Muscle of leg (tissue), 11 donors: ENCODE data around the gene RBMS1. TPM values are rescaled to one million over a fixed set of nuclear protein-coding genes. Genes with fewer than 3 reads are reported as not detected.

ENCODE experiments used
- DNase-seq: peaks from one replicate; pipeline ENCODE4 v3.0.0; 2013
- H3K27ac ChIP-seq: one replicate; pipeline ENCODE4 v1.5.1; 2013; ENCODE audit warnings: mild to moderate bottlenecking, low read length, control low read depth
- H3K27me3 ChIP-seq: one replicate; pipeline ENCODE4 v1.6.1; 2013; ENCODE audit warnings: low read length; ENCODE audit not compliant: control insufficient read depth, insufficient read depth
- H3K36me3 ChIP-seq: one replicate; pipeline ENCODE4 v1.6.1; 2013; ENCODE audit warnings: low read length; ENCODE audit not compliant: control insufficient read depth, insufficient read depth
- H3K4me1 ChIP-seq: one replicate; pipeline ENCODE4 v1.6.1; 2013; ENCODE audit warnings: low read length; ENCODE audit not compliant: control insufficient read depth, insufficient read depth
- H3K4me3 ChIP-seq: one replicate; pipeline ENCODE4 v1.5.1; 2013; ENCODE audit warnings: low read length, control low read depth
- H3K9me3 ChIP-seq: replicated peaks from 2 replicates; pipeline ENCODE4 v1.6.1; 2013; ENCODE audit warnings: low read depth, low read length; ENCODE audit not compliant: control insufficient read depth
- WGBS: methylation state at CpG from one replicate; pipeline ENCODE4 v1.1.5; 2013; ENCODE audit warnings: missing lambda C conversion rate; ENCODE audit not compliant: insufficient coverage; 5-methylcytosine and 5-hydroxymethylcytosine counted together
- polyA plus RNA-seq, 8 donors: library from polyadenylated mRNA; unstranded; fragments of 120-200 nt; gene quantifications; one replicate each; pipeline versions ENCODE4 v1.2.1 to v1.2.3, GENCODE V29; 2013; ENCODE audit warnings: inconsistent platforms in 1 of 8, low replicate concordance in 1 of 8; ENCODE audit not compliant: insufficient read length in 8 of 8, insufficient read depth in 1 of 8
- total RNA-seq: library from RNA; stranded (reverse); fragments of 120-200 nt; gene quantifications from one replicate; pipeline ENCODE4 v1.2.4, GENCODE V29; 2013

The RBMS1 gene
- total and polyA plus RNA-seq, 9 donors = 41.4 to 71.7 (median 56.6) TPM

GRCh38 chr2:160406591-160407392 lies 86.8 kb downstream of the RBMS1 start:
- Histone ChIP-seq H3K4me3 (peak overlapping the region; percentile 71), H3K9me3 (no peaks in the 10 kb centered on the region), H3K4me1 (peaks cover 23% of the 10 kb centered on the region), H3K27me3 (no peaks in the 10 kb centered on the region), H3K27ac (peak overlapping the region; percentile 85), H3K36me3 (no peaks in the 10 kb centered on the region)
- 0% methylated on average over 36 of the region's 39 CpGs for WGBS
- peak; percentile 92 for DNase-seq

- Histone ChIP-seq H3K27me3 (no peaks in the 10 kb centered on the region), H3K36me3 (no peaks in the 10 kb centered on the region), H3K27ac (peak overlapping the region; percentile 8), H3K4me1 (peaks cover 17% of the 10 kb centered on the region), H3K4me3 (peak overlapping the region; percentile 71), H3K9me3 (no peaks in the 10 kb centered on the region)
- no peak for DNase-seq
- WGBS = no CpG with 5 or more reads among the region's 8 CpGs
Observed at GRCh38 chr2:160405077-160405867, 88.3 kb downstream of the RBMS1 start.

- Histone ChIP-seq H3K9me3 (no peaks in the 10 kb centered on the region), H3K27ac (no peak overlapping the region), H3K4me1 (peaks cover 18% of the 10 kb centered on the region), H3K4me3 (no peak overlapping the region), H3K36me3 (no peaks in the 10 kb centered on the region), H3K27me3 (no peaks in the 10 kb centered on the region)
- DNase-seq = peak; percentile 56
- 71% methylated on average over 1 of the region's 5 CpGs for WGBS
Observed at GRCh38 chr2:160402997-160403979, 90.3 kb downstream of the RBMS1 start.

- no peak overlapping the region for H3K27ac ChIP-seq
- peaks cover 19% of the 10 kb centered on the region for H3K4me1 ChIP-seq
- no CpG with 5 or more reads among the region's 1 CpG for WGBS
Observed at GRCh38 chr2:160402501-160402900, 91.1 kb downstream of the RBMS1 start.

GRCh38 chr2:160401895-160402294 lies 91.7 kb downstream of the RBMS1 start:
- WGBS = 65% methylated on average over 2 of the region's 4 CpGs
- DNase-seq = no peak
- H3K4me1 ChIP-seq = peaks cover 20% of the 10 kb centered on the region
- H3K9me3 ChIP-seq = no peaks in the 10 kb centered on the region
- no peak overlapping the region for H3K4me3 ChIP-seq
- H3K27ac ChIP-seq = no peak overlapping the region
- no peaks in the 10 kb centered on the region for H3K27me3 ChIP-seq
- H3K36me3 ChIP-seq = no peaks in the 10 kb centered on the region

More at GRCh38 chr2:160402501-160402900, 91.1 kb downstream of the RBMS1 start:
- Histone ChIP-seq H3K4me3 (no peak overlapping the region), H3K36me3 (no peaks in the 10 kb centered on the region), H3K27me3 (no peaks in the 10 kb centered on the region), H3K9me3 (no peaks in the 10 kb centered on the region)
- peak; percentile 89 for DNase-seq

GRCh38 chr2:160399880-160400279 lies 93.7 kb downstream of the RBMS1 start:
- no peaks in the 10 kb centered on the region for H3K9me3 ChIP-seq
- no peak overlapping the region for H3K27ac ChIP-seq
- H3K27me3 ChIP-seq = no peaks in the 10 kb centered on the region
- peaks cover 12% of the 10 kb centered on the region for H3K4me1 ChIP-seq
- H3K36me3 ChIP-seq = no peaks in the 10 kb centered on the region
- DNase-seq = no peak
- no peak overlapping the region for H3K4me3 ChIP-seq
- no CpG with 5 or more reads among the region's 1 CpG for WGBS

- DNase-seq = no peak
- peak overlapping the region; percentile 10 for H3K27ac ChIP-seq
- 20% methylated on average over 2 of the region's 2 CpGs for WGBS
Observed at GRCh38 chr2:160397530-160397865, 96.1 kb downstream of the RBMS1 start.

GRCh38 chr2:160394153-160394552 lies 99.5 kb downstream of the RBMS1 start:
- H3K4me3 ChIP-seq = no peak overlapping the region
- no peaks in the 10 kb centered on the region for H3K9me3 ChIP-seq
- no peaks in the 10 kb centered on the region for H3K27me3 ChIP-seq
- no peak overlapping the region for H3K27ac ChIP-seq
- WGBS = no CpG with 5 or more reads among the region's 1 CpG
- H3K36me3 ChIP-seq = no peaks in the 10 kb centered on the region
- H3K4me1 ChIP-seq = peaks cover 6% of the 10 kb centered on the region
- no peak for DNase-seq

More at GRCh38 chr2:160397530-160397865, 96.1 kb downstream of the RBMS1 start:
- Histone ChIP-seq H3K9me3 (no peaks in the 10 kb centered on the region), H3K4me3 (no peak overlapping the region), H3K27me3 (no peaks in the 10 kb centered on the region), H3K4me1 (peaks cover 9% of the 10 kb centered on the region), H3K36me3 (no peaks in the 10 kb centered on the region)

- Histone ChIP-seq H3K9me3 (no peaks in the 10 kb centered on the region), H3K27me3 (no peaks in the 10 kb centered on the region), H3K4me1 (peaks cover 20% of the 10 kb centered on the region), H3K4me3 (no peak overlapping the region), H3K36me3 (no peaks in the 10 kb centered on the region), H3K27ac (no peak overlapping the region)
- WGBS = no CpG with 5 or more reads among the region's 3 CpGs
- no peak for DNase-seq
Observed at GRCh38 chr2:160392201-160392600, 101.4 kb downstream of the RBMS1 start.
